H1 (cell line): ENCODE results near the gene FAM177A1. TPM values are rescaled to one million over a fixed set of nuclear protein-coding genes. Genes with fewer than 3 reads are reported as not detected.

Source experiments
- BACH1 ChIP-seq: IDR thresholded peaks from 2 replicates; pipeline ENCODE4 v1.6.1; 2012; ENCODE audit warnings: low read length, improper control_type of control experiment
- CBX8 ChIP-seq: fragments of 300-800, 300-1000 bp; sonication (generic); IDR thresholded peaks from 2 replicates; pipeline ENCODE4 v1.7.1; 2016; ENCODE audit warnings: low read depth, low read length, borderline replicate concordance
- CHD1 ChIP-seq: IDR thresholded peaks from 2 replicates; pipeline ENCODE4 v1.6.1; 2012; ENCODE audit warnings: low read depth, low read length, improper control_type of control experiment
- CHD7 ChIP-seq: fragments of 300-600 bp; sonication (generic); IDR thresholded peaks from 2 replicates; pipeline ENCODE4 v1.7.1; 2012; ENCODE audit warnings: low read length, moderate library complexity, mild to moderate bottlenecking, inconsistent platforms; ENCODE audit not compliant: insufficient replicate concordance
- E2F6 ChIP-seq: IDR thresholded peaks from 2 replicates; pipeline ENCODE4 v1.6.1; 2012; ENCODE audit warnings: inconsistent platforms
- TAF1 ChIP-seq: IDR thresholded peaks from 2 replicates; pipeline ENCODE4 v1.6.1; 2011; ENCODE audit warnings: mild to moderate bottlenecking, low read depth, low read length
- polyA plus RNA-seq, 7 experiments: library from polyadenylated mRNA; depleted of rRNA in 3 of 7; stranded (reverse) in 5 of 7; unstranded in 2 of 7; fragments of >200 nt in 5 of 7; fragments of 200-250 nt in 2 of 7; gene quantifications; 1 replicate in 5 of 7; 2 replicates in 1 of 7; 4 replicates in 1 of 7; pipeline versions ENCODE4 v1.2.1 to v1.2.3, GENCODE V29; 2011 to 2013; ENCODE audit warnings: missing spikeins in 2 of 7, mixed read lengths in 2 of 7
- total RNA-seq: library from RNA; stranded (reverse); fragmentation: NEBNext Ultra II Directional; extraction: Animal tissue kit (Norgen Biotek cat#: 25700); gene quantifications from 2 replicates; pipeline ENCODE4 v1.2.1, GENCODE V29; 2021

Gene FAM177A1
- total and polyA plus RNA-seq, 2 of the 8 experiments (the other 6 are each of a cell fraction or from before 2014, with no cell fraction given) = 11.3 to 34.0 TPM

DNA sequence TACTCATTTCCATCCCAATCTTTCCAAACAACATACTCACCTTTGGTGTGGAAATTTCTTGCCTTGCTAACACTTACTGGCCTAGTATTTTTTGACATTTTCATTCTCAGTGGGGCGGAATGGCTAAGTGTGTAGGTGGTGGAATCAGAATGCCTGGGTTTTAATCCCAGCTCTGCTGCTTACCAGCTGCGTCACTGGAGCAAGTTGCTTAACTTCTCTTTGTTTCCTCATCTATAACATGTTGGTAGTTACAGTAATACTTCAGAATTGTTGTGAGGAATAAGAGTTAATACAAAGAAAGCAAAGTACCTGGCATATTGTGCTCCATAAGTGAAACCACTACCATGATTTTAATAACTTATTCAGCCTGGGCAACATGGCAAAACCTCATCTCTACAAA is 3.0 kb upstream of the FAM177A1 start (continued):
- TF ChIP-seq CHD7 = no peak
- no peak for TF ChIP-seq TAF1
- TF ChIP-seq BACH1 = no peak
- no peak for TF ChIP-seq E2F6
- TF ChIP-seq CBX8 = no peak
- no peak for TF ChIP-seq CHD1
